ENCODE measurements around the gene CCDC85B.
"Not testable (repeated sequence)": the region's sequence is repeated elsewhere in the genome, so short reads cannot be mapped to it uniquely, and the experiment has no call there.

Gene CCDC85B

GRCh38 chr11:65890324-65891218 lies at the start of gene CCDC85B:
Gene CCDC85B, plus strand, starts transcription at chr11:65890673. Its CDS starts 111 bp downstream, at chr11:65890784.
- peak; percentile 90 for DNase-seq (ENCODE audit: low read depth, low spot score)

GRCh38 chr11:65842144-65842543 lies 48.3 kb upstream of the CCDC85B start:
- Histone ChIP-seq H3K9ac (ENCODE audit: insufficient read length, low read depth) (no peak overlapping the region), H3K4me3 (ENCODE audit: insufficient read length, low read depth) (no peak overlapping the region), H3K9me3 (ENCODE audit: insufficient read depth, low read length) (no peaks in the 10 kb centered on the region), H3K4me1 (ENCODE audit: insufficient read depth, insufficient read length) (no peaks in the 10 kb centered on the region), H3K36me3 (ENCODE audit: insufficient read depth, insufficient read length, low read length) (no peaks in the 10 kb centered on the region), H3K27me3 (ENCODE audit: insufficient read depth, insufficient read length) (no peaks in the 10 kb centered on the region)
- TF ChIP-seq SUZ12 (IDR thresholded peaks at IDR 0.05; ENCODE audit: extremely low read depth, insufficient read depth, insufficient read length), result no peak
- TF ChIP-seq YY1 (IDR thresholded peaks at IDR 0.05; ENCODE audit: insufficient read depth, insufficient read length), result no peak
- TF ChIP-seq ZNF274 (IDR thresholded peaks at IDR 0.05; ENCODE audit: low read depth, low read length), result no peak
- DNase-seq (ENCODE audit: low read depth, low spot score), result no peak

More at GRCh38 chr11:65890324-65891218, at the start of gene CCDC85B:
- H3K4me1 ChIP-seq (ENCODE audit: insufficient read depth, insufficient read length), result peaks cover 17% of the 10 kb centered on the region
- peaks cover 9% of the 10 kb centered on the region; the same call in 1 of the 2 replicates for H3K9me3 ChIP-seq (ENCODE audit: insufficient read depth, low read length)
- H3K9ac ChIP-seq (ENCODE audit: insufficient read length, low read depth), result peak within 1 kb of the TSS; percentile 99
- peaks cover 14% of the 10 kb centered on the region for H3K27me3 ChIP-seq (ENCODE audit: insufficient read depth, insufficient read length)
- TF ChIP-seq YY1 (IDR thresholded peaks at IDR 0.05; ENCODE audit: insufficient read depth, insufficient read length), result no peak
- H3K36me3 ChIP-seq (ENCODE audit: insufficient read depth, insufficient read length, low read length), result peaks cover 55% of the 10 kb centered on the region
- peak within 1 kb of the TSS; percentile 89 for H3K4me3 ChIP-seq (ENCODE audit: insufficient read length, low read depth)

- Histone ChIP-seq H3K27me3 (ENCODE audit: insufficient read depth, insufficient read length) (no peaks in the 10 kb centered on the region), H3K9me3 (ENCODE audit: insufficient read depth, low read length) (no peaks in the 10 kb centered on the region), H3K4me3 (ENCODE audit: insufficient read length, low read depth) (no peak overlapping the region), H3K36me3 (ENCODE audit: insufficient read depth, insufficient read length, low read length) (no peaks in the 10 kb centered on the region), H3K9ac (ENCODE audit: insufficient read length, low read depth) (no peak overlapping the region), H3K4me1 (ENCODE audit: insufficient read depth, insufficient read length) (no peaks in the 10 kb centered on the region)
- TF ChIP-seq YY1 (IDR thresholded peaks at IDR 0.05; ENCODE audit: insufficient read depth, insufficient read length) (no peak), ZNF274 (IDR thresholded peaks at IDR 0.05; ENCODE audit: low read depth, low read length) (no peak), SUZ12 (IDR thresholded peaks at IDR 0.05; ENCODE audit: extremely low read depth, insufficient read depth, insufficient read length) (no peak)
- DNase-seq (ENCODE audit: low read depth, low spot score), result no peak
Observed at GRCh38 chr11:65843811-65844210, 46.7 kb upstream of the CCDC85B start.

GRCh38 chr11:65844231-65844872 lies 46.1 kb upstream of the CCDC85B start:
- no peak for TF ChIP-seq SUZ12 (IDR thresholded peaks at IDR 0.05; ENCODE audit: extremely low read depth, insufficient read depth, insufficient read length)
- TF ChIP-seq ZNF274 (IDR thresholded peaks at IDR 0.05; ENCODE audit: low read depth, low read length), result no peak
- TF ChIP-seq YY1 (IDR thresholded peaks at IDR 0.05; ENCODE audit: insufficient read depth, insufficient read length), result no peak
- no peaks in the 10 kb centered on the region for H3K9me3 ChIP-seq (ENCODE audit: insufficient read depth, low read length)
- H3K4me3 ChIP-seq (ENCODE audit: insufficient read length, low read depth), result no peak overlapping the region
- no peak overlapping the region for H3K9ac ChIP-seq (ENCODE audit: insufficient read length, low read depth)
- H3K27me3 ChIP-seq (ENCODE audit: insufficient read depth, insufficient read length), result no peaks in the 10 kb centered on the region
- peaks cover 2% of the 10 kb centered on the region for H3K4me1 ChIP-seq (ENCODE audit: insufficient read depth, insufficient read length)
- no peaks in the 10 kb centered on the region for H3K36me3 ChIP-seq (ENCODE audit: insufficient read depth, insufficient read length, low read length)
- no peak for DNase-seq (ENCODE audit: low read depth, low spot score)

GRCh38 chr11:65847746-65848145 lies 42.7 kb upstream of the CCDC85B start:
- Histone ChIP-seq H3K36me3 (ENCODE audit: insufficient read depth, insufficient read length, low read length) (peaks cover 18% of the 10 kb centered on the region), H3K4me1 (ENCODE audit: insufficient read depth, insufficient read length) (peaks cover 5% of the 10 kb centered on the region), H3K27me3 (ENCODE audit: insufficient read depth, insufficient read length) (no peaks in the 10 kb centered on the region), H3K9ac (ENCODE audit: insufficient read length, low read depth) (no peak overlapping the region), H3K4me3 (ENCODE audit: insufficient read length, low read depth) (no peak overlapping the region), H3K9me3 (ENCODE audit: insufficient read depth, low read length) (peaks cover 19% of the 10 kb centered on the region; the same call in 1 of the 2 replicates)
- TF ChIP-seq ZNF274 (IDR thresholded peaks at IDR 0.05; ENCODE audit: low read depth, low read length) (no peak), YY1 (IDR thresholded peaks at IDR 0.05; ENCODE audit: insufficient read depth, insufficient read length) (no peak), SUZ12 (IDR thresholded peaks at IDR 0.05; ENCODE audit: extremely low read depth, insufficient read depth, insufficient read length) (no peak)
- no peak for DNase-seq (ENCODE audit: low read depth, low spot score)

- H3K4me3 ChIP-seq (ENCODE audit: insufficient read length, low read depth); H3K9ac ChIP-seq (ENCODE audit: insufficient read length, low read depth); H3K4me1 ChIP-seq (ENCODE audit: insufficient read depth, insufficient read length); H3K27me3 ChIP-seq (ENCODE audit: insufficient read depth, insufficient read length); DNase-seq (ENCODE audit: low read depth, low spot score): not testable (repeated sequence)
- H3K9me3 ChIP-seq (ENCODE audit: insufficient read depth, low read length), result peaks cover 19% of the 10 kb centered on the region; the same call in 1 of the 2 replicates
- H3K36me3 ChIP-seq (ENCODE audit: insufficient read depth, insufficient read length, low read length), result peaks cover 27% of the 10 kb centered on the region
Observed at GRCh38 chr11:65848693-65849092, 41.8 kb upstream of the CCDC85B start.

GRCh38 chr11:65849366-65849765 lies 41.1 kb upstream of the CCDC85B start:
- H3K4me3 ChIP-seq (ENCODE audit: insufficient read length, low read depth), result no peak overlapping the region
- TF ChIP-seq SUZ12 (IDR thresholded peaks at IDR 0.05; ENCODE audit: extremely low read depth, insufficient read depth, insufficient read length) (no peak), YY1 (IDR thresholded peaks at IDR 0.05; ENCODE audit: insufficient read depth, insufficient read length) (no peak), ZNF274 (IDR thresholded peaks at IDR 0.05; ENCODE audit: low read depth, low read length) (no peak)
- peaks cover 19% of the 10 kb centered on the region; the same call in 1 of the 2 replicates for H3K9me3 ChIP-seq (ENCODE audit: insufficient read depth, low read length)
- H3K27me3 ChIP-seq (ENCODE audit: insufficient read depth, insufficient read length), result no peaks in the 10 kb centered on the region
- DNase-seq (ENCODE audit: low read depth, low spot score), result no peak
- H3K36me3 ChIP-seq (ENCODE audit: insufficient read depth, insufficient read length, low read length), result peaks cover 34% of the 10 kb centered on the region
- no peak overlapping the region for H3K9ac ChIP-seq (ENCODE audit: insufficient read length, low read depth)
- H3K4me1 ChIP-seq (ENCODE audit: insufficient read depth, insufficient read length), result peaks cover 8% of the 10 kb centered on the region
